HG03060 (cell line): ENCODE measurements around the gene C11orf87.

Source experiments
- ATAC-seq: cut with Tn5 transposase; IDR thresholded peaks from one replicate; pipeline ENCODE4 v1.9.1; 2021; ENCODE audit warnings: low read depth, moderate number of reproducible peaks; ENCODE audit not compliant: unreplicated experiment

C11orf87 gene

DNA sequence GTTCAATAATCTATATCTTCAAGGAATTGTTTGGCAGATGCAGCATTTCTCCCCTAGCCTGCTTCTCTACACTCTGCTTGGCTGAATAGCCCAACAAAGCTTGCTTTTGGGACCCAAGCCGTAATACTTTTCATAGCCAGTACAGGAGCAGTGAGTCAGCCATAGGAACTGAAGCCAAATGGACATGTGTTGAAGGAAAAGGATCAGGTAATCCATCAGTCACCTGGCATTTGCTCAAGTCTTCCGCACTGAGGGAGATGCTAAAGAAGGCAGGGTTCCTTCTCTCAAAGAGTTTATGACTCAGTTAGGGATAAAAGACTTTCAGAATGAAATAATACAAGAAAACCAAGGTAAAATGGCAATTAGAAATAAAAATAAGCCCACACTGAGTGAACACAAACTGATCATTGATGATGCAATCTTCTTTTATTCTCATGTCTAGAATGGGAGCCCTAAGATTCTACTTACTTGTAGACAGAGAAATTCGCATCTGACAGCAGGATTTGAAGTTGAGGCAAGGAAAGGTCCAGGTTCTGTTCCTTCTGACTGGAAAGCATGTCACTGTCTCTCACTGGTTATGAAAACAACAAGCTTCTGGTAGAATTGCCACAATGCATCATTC lies 13.2 kb downstream of the C11orf87 start:
- no peak for ATAC-seq

DNA sequence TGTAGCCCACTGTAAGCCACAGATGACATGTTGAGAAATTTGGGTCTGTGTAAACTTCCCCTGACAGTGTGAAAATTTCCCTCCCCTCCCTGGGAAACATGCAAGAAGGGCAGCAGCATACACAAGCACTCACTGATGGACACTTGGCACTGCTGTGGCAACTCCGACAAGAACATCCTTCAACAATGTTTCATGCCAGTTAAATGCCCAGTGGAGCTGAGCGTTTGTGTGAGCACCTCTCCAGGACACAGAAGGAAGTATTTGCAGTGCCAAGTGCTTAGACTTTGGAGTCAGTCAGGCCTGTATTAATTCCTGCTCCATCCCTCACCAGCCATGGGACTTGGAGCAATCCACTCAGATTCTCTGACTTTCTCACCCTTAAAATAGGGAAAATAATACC lies 17.7 kb downstream of the C11orf87 start:
- no peak for ATAC-seq

DNA sequence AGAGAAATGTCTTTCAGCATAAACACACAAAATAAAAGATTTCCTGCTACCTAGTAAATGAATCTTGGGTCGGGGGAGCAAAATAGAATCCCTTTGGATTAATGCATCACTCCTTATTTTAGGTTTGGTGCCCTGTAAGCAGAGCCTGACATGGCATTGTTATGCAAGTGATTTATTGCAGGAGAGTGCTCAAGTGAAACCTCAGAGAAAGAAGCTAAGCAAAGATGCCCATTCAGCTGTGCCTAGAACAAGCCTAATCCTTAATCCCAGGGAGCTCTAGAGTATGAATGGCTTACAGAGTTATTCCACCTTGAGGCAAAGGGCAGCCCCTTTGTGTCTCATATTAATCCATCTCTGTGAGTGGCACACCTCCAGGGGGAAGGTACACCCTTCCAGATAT lies 21.1 kb downstream of the C11orf87 start:
- no peak for ATAC-seq

DNA sequence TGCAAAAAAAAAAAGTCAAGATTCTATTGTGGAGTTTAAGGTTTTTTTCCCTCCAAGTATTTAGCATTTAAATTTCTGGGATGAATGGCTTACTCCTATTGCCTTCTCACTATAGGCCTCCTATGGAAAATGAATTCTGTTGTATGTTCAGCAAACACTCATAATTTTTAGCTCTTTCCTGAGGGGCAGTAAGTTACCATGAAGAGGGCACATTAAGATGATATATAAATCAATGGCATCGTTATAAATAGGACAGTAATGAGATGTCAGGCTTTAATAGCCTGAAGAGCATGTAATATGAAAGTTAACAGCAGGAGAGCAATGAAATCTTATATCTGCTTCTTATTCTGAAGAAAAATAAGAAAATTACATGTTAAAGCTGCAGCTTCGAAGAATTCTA lies 32.9 kb downstream of the C11orf87 start:
- ATAC-seq = no peak
